Peyer's patch (tissue), 4 donors: ENCODE results near the gene ST3GAL2. TPM values are rescaled to one million over a fixed set of nuclear protein-coding genes. Genes with fewer than 3 reads are reported as not detected.
A peak's percentile ranks its signal among the peaks of the same experiment; 100 is the strongest.
"Not testable (repeated sequence)": the region's sequence is repeated elsewhere in the genome, so short reads cannot be mapped to it uniquely, and the experiment has no call there.

Experiments used
- DNase-seq, 3 donors: peaks; one replicate each; pipeline ENCODE4 v3.0.0-alpha.2; 2017 to 2019
- H3K27ac ChIP-seq, 4 donors: fragments of 200-600 bp; sonication (generic); one replicate each; pipeline ENCODE4 v1.5.1; 2016 to 2019
- H3K27me3 ChIP-seq, 2 donors: fragments of 200-600 bp; sonication (generic); one replicate each; pipeline ENCODE4 v1.5.1; 2019
- H3K36me3 ChIP-seq, 3 donors: fragments of 200-600 bp; sonication (generic); one replicate each; pipeline ENCODE4 v1.5.1; 2016 to 2019
- H3K4me1 ChIP-seq, 4 donors: fragments of 200-600 bp; sonication (generic); one replicate each; pipeline ENCODE4 v1.5.1; 2016 to 2019
- H3K4me3 ChIP-seq, 4 donors: fragments of 200-600 bp; sonication (generic); 1 replicate in 3 of 4; 2 replicates in 1 of 4; pipeline ENCODE4 v1.5.1; 2016 to 2019; ENCODE audit warnings: mild to moderate bottlenecking in 1 of 4
- H3K9me3 ChIP-seq, 4 donors: fragments of 200-600 bp; sonication (generic); one replicate each; pipeline ENCODE4 v1.5.1; 2016 to 2019; ENCODE audit warnings: mild to moderate bottlenecking in 1 of 4
- CTCF ChIP-seq, 6 experiments: fragments of 450-650 bp in 4 of 6; fragments of 200-600 bp in 2 of 6; sonication (generic) in 1 of 6; IDR thresholded peaks; one replicate each; pipeline ENCODE4 v1.5.1; 2017 to 2019; ENCODE audit warnings: antibody characterized with exemption in 6 of 6, mild to moderate bottlenecking in 3 of 6, moderate library complexity in 1 of 6
- POLR2A ChIP-seq, 2 donors: fragments of 450-650 bp; IDR thresholded peaks; one replicate each; pipeline ENCODE4 v1.5.1; 2017; ENCODE audit warnings: antibody characterized with exemption in 2 of 2, mild to moderate bottlenecking in 2 of 2, moderate library complexity in 2 of 2
- total RNA-seq, 4 donors: library from RNA; depleted of rRNA; stranded (reverse); fragments of >200 nt; gene quantifications; one replicate each; pipeline ENCODE4 v1.1.0, GENCODE V29; 2016

ST3GAL2 gene
- total RNA-seq, 4 donors from 2014 or later: 13.0 to 27.5 (median 19.6) TPM

- not testable (repeated sequence) for H3K4me3 ChIP-seq, H3K9me3 ChIP-seq, H3K4me1 ChIP-seq, H3K27me3 ChIP-seq, H3K27ac ChIP-seq
- peaks cover 0 to 86% (median 0%) of the 10 kb centered on the region in 3 donors for H3K36me3 ChIP-seq
- TF ChIP-seq CTCF (IDR thresholded peaks at IDR 0.05): peak in 5 of 6 experiments; percentile 19 to 72 (median 64)
- peak in 1 of 3 donors; percentile 60 for DNase-seq
These were observed 68.8 kb downstream of the ST3GAL2 start for GRCh38 chr16:70370145-70370544.

DNA sequence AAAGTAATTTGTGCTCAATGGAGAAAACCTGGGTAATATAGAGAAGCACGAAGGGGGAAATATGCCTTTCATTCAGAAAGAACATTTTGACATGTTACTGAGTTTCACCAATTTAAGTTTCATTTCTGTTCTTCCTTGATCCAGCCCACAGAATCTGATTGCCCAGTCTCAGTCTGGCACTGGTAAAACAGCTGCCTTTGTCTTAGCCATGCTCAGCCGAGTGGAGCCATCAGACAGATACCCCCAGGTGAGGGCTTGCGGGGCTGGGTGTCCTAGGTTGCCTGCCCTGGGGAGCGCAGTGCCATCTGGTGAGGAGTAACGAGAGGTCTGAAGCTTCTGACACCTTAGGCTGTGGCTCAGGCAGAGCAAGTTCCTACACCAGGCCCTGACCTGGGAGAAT, 74.5 kb downstream of the ST3GAL2 start:
- no peak for DNase-seq
- Histone ChIP-seq H3K27ac (no peak overlapping the region), H3K4me1 (no peaks in the 10 kb centered on the region), H3K9me3 (no peaks in the 10 kb centered on the region), H3K27me3 (no peaks in the 10 kb centered on the region), H3K4me3 (no peak overlapping the region), H3K36me3 (peaks cover 0 to 97% (median 0%) of the 10 kb centered on the region in 3 donors)
- TF ChIP-seq POLR2A (IDR thresholded peaks at IDR 0.05) (no peak), CTCF (IDR thresholded peaks at IDR 0.05) (no peak)

DNA sequence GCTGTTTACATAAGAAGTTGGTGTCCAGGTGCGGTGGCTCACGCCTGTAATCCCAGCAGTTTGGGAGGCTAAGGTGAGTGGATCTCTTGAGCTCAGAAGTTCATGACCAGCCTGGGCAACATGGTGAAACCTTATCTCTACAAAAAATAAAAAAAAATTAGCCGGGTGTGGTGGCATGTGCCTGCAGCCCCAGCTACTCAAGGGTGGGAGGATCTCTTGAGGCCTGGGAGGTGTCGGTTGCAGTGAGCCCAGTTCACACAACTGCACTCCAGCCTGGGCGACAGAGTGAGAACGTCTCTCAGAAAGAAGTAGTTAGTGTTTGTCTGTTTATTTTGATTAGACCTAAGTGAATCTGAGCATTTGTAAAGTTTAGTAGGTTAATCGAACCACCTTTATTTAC, 79.3 kb downstream of the ST3GAL2 start:
- Histone ChIP-seq H3K9me3 (no peaks in the 10 kb centered on the region), H3K27me3 (no peaks in the 10 kb centered on the region), H3K4me1 (no peaks in the 10 kb centered on the region), H3K36me3 (peaks cover 0 to 97% (median 0%) of the 10 kb centered on the region in 3 donors), H3K4me3 (no peak overlapping the region), H3K27ac (no peak overlapping the region)
- no peak for TF ChIP-seq POLR2A (IDR thresholded peaks at IDR 0.05)
- TF ChIP-seq CTCF (IDR thresholded peaks at IDR 0.05): no peak
- DNase-seq: no peak

- no peak for DNase-seq
- no peak for TF ChIP-seq CTCF (IDR thresholded peaks at IDR 0.05)
- no peak for TF ChIP-seq POLR2A (IDR thresholded peaks at IDR 0.05)
- H3K9me3 ChIP-seq: no peaks in the 10 kb centered on the region
These were observed 89.1 kb downstream of the ST3GAL2 start for GRCh38 chr16:70349783-70350182.

GRCh38 chr16:70348991-70349390, 89.9 kb downstream of the ST3GAL2 start:
- DNase-seq: no peak

More at GRCh38 chr16:70349783-70350182, 89.1 kb downstream of the ST3GAL2 start:
- Histone ChIP-seq H3K36me3 (peaks cover 0 to 39% (median 0%) of the 10 kb centered on the region in 3 donors), H3K4me1 (peaks cover 0 to 20% (median 3%) of the 10 kb centered on the region in 4 donors), H3K27me3 (no peaks in the 10 kb centered on the region), H3K4me3 (no peak overlapping the region), H3K27ac (no peak overlapping the region)

More at GRCh38 chr16:70348991-70349390, 89.9 kb downstream of the ST3GAL2 start:
- no peak overlapping the region for H3K4me3 ChIP-seq
- H3K9me3 ChIP-seq: no peaks in the 10 kb centered on the region
- peaks cover 0 to 20% (median 3%) of the 10 kb centered on the region in 4 donors for H3K4me1 ChIP-seq
- H3K27ac ChIP-seq: no peak overlapping the region
- no peaks in the 10 kb centered on the region for H3K27me3 ChIP-seq
- peaks cover 0 to 31% (median 0%) of the 10 kb centered on the region in 3 donors for H3K36me3 ChIP-seq
- no peak for TF ChIP-seq POLR2A (IDR thresholded peaks at IDR 0.05)
- no peak for TF ChIP-seq CTCF (IDR thresholded peaks at IDR 0.05)
